Activated CD8-positive, alpha-beta memory T cell treated with anti-CD3 and anti-CD28 coated beads, Interleukin-2, amount 50 U/mL, for 4 hours (primary cell): Measurements from ENCODE around the gene FAM9B.
A peak's percentile ranks its signal among the peaks of the same experiment; 100 is the strongest.
"Not testable (repeated sequence)": the region's sequence is repeated elsewhere in the genome, so short reads cannot be mapped to it uniquely, and the experiment has no call there.

Experiments
- DNase-seq: peaks from one replicate; pipeline ENCODE4 v3.0.0-alpha.2; 2020

The FAM9B gene

DNA sequence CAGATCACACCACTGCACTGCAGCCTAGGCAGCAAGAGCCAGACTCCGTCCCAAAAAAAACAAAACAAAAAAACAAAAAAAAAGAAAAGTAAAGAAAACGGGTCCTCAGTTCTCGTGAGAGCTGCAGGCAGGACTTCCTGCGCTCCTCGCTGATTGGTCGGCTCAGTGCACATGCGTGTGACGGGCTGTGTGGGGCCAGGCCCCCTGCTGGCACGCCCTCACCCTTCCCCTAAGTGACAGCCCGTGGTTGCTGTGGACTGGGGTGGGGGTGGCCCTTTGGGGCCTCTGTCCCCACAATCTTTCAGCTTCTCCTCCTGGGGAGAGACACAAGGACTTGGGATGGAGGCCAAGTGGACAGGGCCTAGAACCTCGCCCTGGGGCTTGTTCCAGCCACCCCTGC is at the start of gene FAM9B:
FAM9B (minus strand) TSS at position 139 of the 400 bp plus-strand sequence. CDS start 1,141 bp downstream, outside the sequence.
- DNase-seq = no peak

DNA sequence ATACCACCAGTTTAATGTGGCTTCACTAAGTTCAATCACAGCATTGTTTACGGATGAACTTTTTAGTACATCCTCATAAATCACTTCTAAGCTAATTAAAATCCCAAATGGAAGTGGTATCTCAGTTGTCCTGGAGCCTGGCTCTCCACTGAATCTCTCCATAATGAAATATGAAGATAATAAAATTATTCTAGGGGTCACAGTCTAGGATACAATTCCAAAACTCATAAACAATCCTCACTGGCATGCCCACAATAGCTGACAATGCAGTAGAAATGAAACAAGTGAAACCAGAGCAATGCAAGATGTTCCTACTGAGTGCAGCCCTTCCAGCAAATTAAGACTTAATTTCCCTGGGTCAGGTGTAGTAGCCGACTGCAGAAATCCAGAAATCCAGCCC is 47.3 kb upstream of the FAM9B start:
- no peak for DNase-seq

DNA sequence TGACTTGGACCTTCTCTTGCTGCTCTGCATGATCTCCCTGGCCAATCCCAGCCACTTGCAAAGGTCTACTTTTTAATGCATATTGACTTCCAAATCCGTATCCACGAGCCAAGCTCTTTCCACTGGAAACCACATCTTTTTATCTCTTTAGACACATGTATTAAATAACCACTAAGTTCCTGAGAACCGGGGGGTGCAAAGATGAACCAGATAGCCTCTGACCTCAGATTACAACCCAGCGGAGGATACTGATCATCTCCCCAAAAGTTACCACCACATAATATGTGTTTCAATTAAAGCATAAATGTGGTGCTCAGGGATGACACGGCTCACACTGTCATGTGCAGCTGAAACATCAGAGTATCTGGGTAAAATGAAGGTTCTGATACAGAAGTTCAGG is 40.4 kb upstream of the FAM9B start:
- no peak for DNase-seq

DNA sequence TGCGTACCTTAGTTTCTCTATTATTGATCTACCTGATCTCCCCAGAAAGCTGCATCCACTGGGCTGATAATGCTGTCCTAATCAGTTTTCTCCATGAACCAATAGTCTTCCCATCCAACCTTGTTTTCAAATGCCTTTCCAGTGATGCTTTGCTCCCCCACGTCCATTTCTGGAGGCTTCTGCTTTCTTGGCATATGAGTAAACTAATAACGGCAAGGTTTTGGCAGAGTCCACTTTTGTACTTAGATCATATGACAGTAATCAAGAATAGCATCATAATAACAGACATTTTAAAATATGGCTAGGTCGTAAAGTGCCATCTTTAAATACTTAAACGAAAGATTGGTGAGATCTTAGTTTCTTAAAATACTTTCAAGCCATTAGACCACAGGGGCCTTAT is 38.4 kb upstream of the FAM9B start:
- DNase-seq = no peak

DNA sequence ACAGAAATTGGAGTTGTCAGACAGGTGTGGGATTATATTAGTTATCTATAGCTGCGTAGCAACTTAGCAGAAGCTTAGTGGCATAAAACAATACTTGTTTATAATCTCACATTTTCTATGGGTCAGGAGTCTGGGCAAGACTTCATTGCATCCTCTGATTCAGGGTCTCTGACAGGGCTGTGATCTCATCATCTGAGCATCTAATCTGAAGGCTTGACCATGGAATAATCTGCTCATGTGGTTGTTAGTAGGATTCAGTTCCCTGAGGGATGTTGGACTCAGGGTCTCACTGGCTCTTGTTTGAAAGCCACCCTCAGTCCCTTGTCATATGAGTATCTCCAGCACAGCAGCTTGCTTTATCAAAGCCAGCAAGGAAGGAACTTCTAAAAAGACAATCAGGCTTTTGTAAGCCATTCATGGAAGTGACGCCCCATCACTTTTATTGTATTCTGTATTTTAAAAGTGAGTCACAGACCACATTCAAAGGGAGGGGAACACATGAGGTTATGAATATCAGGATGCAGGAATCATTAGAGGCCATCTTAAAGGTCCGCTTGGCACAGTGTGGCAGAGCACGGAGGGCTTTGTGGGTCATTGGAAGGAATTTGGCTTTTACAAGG is 37.2 kb upstream of the FAM9B start:
- no peak for DNase-seq

DNA sequence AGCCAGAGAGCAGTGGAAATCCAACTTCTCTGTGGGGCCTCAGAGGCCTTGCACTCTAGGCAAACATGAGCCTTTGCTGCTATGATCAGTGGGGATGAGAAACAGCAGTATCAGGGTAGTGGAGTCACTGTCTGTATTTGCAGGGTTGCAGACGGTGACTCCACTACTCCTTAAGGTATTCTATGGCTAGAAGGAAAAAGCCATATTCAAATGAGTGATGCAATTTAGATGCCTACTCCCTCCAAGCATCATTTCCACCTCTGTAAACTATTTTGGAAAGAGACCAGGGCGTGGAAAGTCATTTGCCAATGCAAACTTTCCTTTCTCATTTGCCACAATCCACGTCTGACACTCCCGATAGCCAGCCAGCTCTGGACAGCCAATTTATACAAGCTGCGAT is 35.6 kb upstream of the FAM9B start:
- DNase-seq = no peak

DNA sequence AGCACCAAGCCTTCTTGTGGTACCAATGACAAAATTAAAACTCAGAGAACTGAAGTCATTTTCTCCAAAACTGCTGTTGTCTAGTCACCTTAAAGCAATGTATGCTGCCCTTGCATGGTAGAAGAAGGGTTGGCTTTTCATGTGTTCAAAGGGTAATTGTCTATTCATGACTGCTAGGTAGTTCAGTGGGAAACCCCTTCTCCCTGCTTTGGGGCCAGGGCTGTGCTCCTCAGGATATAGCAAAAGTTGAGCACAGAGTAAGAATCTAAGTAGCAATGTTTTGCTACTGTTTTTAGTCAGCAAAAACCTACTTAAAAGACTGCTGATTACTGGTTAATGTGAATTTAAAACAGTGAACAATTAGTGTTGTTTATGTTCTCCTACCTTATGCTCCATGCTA is 30.8 kb upstream of the FAM9B start:
- DNase-seq = no peak

DNA sequence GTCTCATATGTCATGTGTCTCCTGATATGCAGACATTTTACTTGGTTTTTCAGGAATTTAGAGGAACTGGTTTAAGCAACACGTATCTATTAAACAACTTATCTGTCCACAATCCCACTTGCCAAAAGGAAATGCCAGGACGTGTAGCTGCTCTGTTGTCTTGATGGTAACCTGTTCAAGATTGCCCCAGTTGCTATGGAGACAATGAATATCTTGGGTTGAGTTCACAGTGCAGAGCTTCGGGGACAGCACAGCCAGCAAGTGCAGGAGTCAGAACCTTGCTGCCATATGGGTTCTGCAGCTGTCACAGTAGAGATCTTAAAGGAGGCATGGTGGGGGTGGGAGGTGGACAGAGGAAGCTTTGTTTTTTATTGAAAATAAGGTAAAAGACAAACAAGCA is 28.7 kb upstream of the FAM9B start:
- DNase-seq = no peak

DNA sequence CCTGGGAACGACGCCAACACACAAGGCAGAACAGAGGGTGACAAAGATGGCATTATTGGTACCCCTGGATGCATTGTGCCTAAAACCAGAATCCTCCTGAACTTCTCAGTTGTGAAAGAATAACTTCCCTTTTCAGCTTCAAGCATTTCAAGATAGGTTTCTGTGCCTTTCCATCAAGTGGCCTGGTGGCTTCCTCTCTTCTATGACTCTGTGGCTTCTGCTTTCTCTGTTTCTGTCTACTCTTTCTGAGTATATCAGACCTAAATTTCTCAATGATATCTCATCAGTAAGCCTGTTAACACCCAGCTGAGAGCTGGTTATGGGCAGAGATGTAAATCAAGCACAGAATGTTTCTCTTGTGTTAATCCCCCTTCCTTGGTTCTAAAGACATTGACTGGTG is 21.4 kb upstream of the FAM9B start:
- no peak for DNase-seq

DNA sequence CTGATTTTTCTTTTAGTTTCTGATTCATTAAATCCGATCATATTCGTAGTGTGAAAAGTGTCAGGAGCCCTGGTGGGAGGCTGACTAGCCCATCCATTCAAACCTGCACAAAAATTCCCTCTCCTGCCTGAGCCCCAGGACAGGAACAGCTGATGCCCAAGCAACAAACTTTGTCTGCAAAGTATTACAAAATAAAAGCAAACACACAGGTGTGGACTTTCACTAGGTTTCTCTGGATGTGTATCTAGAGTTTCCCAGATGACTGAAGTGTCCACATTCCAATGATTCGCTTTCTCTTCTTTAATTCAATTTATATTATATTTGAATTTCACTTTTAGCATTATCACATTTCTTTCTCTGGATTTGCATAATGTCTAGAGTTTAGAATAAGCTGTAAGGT is 18.2 kb upstream of the FAM9B start:
- no peak for DNase-seq

DNA sequence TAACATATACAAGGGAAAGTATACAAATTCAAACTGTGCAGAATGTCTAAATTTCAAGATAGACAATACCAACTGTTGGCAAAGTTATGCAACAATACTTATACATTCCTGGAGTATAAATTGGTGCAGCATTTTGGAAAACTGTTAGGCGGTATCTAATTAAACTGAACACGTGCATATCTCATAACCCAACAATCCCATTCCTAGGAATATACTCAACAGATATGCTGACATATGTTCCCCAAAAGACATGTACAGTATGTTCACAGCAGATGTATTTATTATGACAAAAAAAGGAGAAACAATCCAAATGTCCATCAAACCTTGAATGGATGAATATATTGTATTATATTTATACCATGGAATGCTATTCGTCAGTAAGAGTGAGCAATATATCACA is 16.4 kb upstream of the FAM9B start:
- no peak for DNase-seq

DNA sequence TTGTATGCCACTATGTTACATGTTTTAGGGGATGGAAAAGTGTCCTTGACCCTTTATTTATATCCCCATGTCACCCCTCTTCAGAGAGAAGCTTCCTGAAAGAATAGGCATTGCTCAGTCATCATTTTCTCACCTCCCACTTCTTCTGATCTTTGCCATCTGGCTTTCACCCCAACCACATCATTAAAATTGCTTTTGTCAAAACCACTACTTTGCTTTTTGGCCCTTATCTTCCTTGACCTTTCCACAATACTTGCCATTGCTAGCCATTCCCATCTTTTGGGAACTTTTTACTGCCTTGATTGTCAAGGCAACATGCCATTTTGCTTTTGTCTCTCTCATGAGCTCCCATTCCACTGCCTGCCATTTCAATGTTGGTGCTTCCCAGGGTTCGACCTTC is 14.9 kb upstream of the FAM9B start:
- no peak for DNase-seq

DNA sequence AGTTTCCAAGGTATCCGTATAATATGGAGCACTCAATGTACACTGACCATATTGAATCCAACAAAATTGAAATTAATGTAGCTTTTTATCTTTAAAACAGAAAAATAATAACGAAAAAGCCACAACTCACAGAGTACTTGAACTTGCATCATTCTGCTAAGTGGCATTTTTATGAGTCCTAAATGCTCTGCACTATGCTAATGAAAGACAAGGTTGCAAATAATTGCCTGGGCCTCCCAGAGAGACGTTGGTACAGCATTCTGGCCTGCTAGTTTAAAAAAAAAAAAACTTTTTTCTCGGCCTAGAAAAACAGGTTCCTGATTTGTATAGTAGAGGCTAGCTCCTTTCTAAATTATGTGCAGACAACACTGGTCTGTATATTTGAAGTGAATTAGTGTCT is 4.3 kb upstream of the FAM9B start:
- no peak for DNase-seq

DNA sequence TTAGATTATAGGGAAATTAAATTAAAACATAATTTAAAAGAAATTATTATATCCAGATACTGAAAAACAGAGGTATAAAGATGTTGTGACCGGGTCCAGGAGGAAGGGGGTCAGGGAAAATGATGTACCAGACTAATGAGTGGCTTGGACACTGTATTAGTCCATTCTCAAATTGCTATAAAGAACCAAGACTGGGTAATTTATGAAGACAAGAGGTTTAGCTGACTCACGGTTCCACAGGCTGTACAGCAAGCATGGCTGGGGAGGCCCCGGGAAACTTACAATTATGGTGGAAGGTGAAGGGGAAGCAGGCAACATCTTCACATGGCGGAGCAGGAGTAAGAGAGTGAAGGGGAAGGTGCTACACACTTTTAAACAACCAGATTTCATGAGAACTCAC is 3.4 kb upstream of the FAM9B start:
- DNase-seq = no peak

DNA sequence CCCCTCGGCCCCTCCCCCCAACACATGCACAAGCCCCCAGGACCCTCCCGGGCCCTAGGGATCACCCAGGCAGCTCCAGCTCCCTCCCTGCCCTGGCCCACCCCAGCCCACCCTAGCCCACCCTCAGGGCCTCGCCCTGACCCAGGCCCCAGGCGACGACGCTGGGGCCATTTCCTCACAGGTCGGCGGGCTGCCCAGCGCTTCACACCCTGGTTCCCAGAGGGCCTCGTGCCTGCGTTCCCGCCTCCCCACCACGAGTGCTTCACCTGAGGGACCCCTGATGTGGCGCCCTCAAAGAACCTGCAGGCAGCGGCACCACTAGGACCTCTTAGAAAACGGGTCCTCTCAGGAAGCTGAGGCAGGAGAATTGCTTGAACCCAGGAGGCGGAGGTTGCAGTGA is 341 bp downstream of the FAM9B start:
- DNase-seq = no peak

DNA sequence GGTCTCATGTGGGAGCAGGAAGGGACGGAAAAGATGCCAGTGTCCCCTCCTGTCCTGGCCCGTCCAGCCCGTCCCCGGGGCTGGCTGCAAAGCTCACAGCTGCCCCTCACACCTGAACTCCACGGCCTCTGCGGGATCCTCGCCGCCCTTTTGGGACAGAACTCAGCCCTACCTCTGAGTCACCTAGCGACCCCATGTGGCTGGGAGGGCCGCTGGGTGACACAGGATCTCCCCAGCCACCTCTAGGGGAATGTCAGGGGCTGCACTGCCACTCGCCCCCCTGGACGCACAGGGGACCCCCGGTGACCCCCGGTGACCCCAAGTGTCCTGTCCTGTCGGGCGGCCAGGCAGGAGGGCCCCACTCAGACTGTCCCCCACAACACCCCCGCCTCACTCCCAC is 748 bp downstream of the FAM9B start:
- DNase-seq = no peak

DNA sequence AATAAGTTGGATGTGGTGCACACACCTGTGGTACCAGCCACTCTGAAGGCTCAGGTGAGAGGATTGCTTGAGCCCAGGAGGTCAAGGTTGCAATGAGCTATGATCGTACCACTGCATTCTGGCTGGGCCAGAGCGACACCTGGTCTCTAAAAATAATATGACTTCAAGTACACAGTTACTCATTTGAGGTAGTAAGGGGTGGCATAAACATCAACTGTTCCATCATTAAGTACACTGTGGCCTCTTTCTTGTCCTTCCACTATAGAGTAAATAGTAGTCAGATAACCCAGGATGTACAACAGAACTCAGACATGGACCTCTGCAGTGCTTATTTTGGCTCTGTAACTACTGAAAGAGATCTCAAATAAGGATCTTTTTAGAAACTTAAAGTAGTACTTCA is 10.6 kb downstream of the FAM9B start:
- DNase-seq = no peak

DNA sequence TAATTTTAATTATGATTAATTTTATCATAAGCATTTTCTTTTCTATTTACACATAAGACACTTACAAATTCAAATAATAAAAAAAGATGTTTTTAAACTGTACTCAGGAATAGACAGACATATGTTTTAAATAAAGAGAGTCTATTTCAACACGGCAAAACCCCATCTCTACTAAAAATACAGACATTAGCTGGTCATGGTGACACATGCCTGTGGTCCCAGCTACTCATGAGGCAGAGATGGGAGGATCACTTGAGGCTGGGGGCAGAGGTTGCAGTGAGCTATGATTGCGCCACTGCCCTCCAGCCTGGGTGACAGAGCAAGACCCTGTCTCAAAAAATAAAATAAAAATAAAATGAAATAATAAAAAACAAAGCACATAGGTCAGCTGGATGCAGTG is 14.8 kb downstream of the FAM9B start:
- no peak for DNase-seq

DNA sequence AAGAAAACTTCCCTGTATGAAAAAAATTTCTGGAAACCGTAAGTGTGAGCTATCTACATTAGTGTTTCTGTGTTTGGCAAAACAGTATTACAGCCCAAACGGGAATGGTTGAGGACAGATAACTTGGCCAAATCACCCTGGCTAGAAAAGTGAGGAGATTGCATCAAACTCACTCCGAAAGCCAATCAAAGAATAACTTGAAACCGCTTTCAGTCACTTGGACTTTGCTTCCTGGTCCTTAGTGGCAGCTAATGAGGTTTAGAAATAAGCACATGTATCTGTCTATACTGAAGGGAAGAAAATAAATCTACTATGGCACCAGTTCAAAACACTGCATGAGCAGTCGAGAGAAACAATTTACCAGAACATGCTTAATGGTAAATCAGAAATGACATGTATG is 15.6 kb downstream of the FAM9B start:
- not testable (repeated sequence) for DNase-seq

DNA sequence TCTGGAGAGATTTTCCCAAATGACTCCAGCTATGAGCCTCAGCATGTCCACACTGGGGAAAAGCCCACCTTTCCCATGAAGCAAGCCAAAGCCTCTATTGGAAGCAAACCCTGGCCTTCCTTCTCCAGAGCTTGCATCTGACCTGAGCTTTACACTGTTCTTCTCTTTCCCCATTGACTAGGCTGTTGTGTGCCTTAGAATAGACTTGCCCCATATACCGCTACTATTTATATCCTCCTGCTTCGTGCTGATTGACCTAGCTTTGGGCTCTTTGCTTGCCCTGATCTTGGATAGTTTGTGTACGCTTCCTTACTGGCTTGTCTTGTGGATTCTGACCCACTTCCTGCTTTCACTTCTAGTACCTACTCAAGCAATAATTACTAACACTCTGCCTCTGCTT is 30.9 kb downstream of the FAM9B start:
- DNase-seq = no peak

DNA sequence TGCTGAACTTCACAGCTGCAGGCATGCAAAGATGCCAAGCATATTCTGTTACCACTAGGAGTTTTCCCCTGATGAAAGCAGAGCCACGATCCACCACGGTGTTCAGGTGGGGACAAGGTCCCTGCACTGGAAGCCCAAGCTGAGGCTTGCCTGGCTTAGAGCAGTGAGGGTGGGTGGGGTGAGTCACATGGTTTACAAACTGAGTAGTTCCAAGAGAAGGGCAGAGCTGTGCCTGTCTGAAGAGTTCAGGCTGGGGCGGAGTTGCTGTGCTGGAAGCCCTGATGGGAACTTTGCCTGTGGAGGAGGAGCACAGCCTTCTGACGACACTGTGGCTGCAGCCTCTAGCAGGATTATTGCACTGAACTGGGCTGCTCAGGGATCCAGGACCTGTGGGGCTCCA is 45.5 kb downstream of the FAM9B start:
- peak; percentile 23 for DNase-seq

DNA sequence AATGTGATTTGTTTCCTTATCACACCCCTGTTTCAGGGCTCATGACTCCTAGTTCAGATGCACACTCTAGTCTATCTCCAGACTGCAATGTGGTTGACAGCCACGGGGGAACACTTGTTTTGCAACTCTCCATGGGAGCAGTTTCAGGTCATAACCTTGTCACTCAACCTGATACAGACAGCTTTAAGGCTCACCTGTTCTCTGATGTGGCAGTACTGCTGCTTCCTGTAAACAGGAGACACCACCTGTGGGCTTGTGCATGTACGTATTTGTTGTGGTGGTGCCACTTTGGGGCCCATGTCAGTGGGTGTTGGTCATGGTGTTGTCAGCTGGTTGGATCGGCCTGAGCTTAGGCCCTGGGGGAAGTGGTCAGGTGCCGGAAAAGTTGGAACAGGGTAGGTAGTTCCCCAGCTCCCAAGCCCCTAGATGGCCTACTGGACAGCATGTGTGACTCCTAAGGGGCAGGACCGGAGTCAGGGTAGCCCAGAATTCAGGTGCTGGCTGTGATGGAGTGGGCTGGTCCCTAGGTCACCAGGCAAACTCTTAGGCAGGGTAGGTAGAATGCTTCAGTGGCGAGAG is 46.2 kb downstream of the FAM9B start:
- no peak for DNase-seq

DNA sequence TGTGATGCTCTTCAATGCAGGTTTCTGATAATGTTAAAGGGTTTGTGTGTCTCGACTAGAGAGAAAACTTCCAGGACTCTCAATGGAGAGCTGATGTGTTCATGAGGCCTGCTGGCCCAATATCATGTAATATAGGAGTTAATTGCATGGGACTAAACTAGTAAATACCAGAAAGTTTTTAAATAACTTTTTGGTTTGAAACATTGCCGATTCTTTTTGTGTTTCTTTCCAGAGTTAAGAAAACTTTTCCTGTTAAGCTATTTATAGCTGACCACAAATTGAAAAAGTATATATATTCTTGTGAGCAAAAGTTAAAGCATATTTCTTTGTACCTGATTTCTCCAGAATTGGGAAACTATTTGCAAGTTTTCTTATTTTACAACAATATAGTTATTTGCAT is 49.7 kb downstream of the FAM9B start:
- no peak for DNase-seq

DNA sequence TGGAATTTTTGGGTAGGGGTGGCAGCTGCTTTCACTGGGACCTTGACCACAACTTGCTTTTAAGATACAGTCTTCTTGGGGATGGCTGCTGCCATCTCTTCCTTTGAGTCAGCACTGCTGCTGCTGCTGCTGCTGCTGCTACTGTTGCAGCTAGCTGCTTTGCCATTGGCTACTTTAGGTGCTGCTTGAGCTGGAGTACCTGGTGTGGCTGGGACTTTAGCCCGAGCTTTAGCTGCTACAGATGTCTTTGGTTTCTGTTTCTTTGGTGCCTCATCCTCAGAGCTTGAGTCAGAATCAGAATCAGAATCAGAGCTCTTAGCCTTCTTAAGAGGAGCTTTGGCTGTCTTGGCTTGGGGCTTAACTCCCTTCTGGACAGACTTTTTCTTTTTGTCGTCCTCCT is 52.2 kb downstream of the FAM9B start:
- no peak for DNase-seq

DNA sequence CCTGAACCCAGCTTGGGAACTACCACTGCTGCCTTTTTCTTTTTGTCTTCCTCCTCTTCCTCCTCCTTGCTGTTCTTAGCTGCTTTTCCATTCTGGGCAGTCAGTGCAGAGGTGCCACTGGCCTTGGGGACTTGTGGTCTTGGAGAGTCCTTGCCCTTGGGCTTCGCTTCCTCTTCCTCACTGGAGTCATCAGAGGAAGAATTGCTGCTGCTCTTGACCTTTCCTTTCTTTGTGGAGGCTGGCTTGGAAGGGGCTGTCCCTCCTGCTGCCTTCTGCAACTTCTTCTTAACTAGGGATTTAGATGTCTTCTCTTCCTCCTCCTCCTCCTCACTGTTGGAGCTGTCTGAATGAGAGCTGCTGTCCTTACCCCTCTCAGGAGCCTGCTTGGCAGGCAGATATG is 53.2 kb downstream of the FAM9B start:
- DNase-seq = no peak
